OCI-LY7 (cell line): Measurements from ENCODE around the gene MUC6.

Source experiments
- CTCF ChIP-seq: fragments of 200-600 bp; sonication (generic); conservative IDR thresholded peaks from 2 replicates; pipeline ENCODE4 v1.5.1; 2014; ENCODE audit warnings: mild to moderate bottlenecking, antibody characterized with exemption, low read length, moderate library complexity, mixed read lengths
- EZH2phosphoT487 ChIP-seq: fragments of 200-600 bp; sonication (generic); IDR thresholded peaks from 2 replicates; pipeline ENCODE4 v1.6.1; 2018; ENCODE audit warnings: low read depth, borderline replicate concordance, mild to moderate bottlenecking, mixed run types, antibody characterized with exemption, low read length, moderate library complexity, mixed read lengths

- TF ChIP-seq CTCF (no peak), EZH2phosphoT487 (no peak)
Measured at GRCh38 chr11:1037506-1038055, 1.1 kb upstream of the MUC6 start.
